Heart left ventricle (tissue), 13 donors: ENCODE results near the gene TGM1.

Experiments
- POLR2A ChIP-seq, 2 donors: fragments of 450-650 bp; IDR thresholded peaks; one replicate each; pipeline ENCODE4 v1.6.1; 2017; ENCODE audit warnings: antibody characterized with exemption in 2 of 2, mild to moderate bottlenecking in 2 of 2, moderate library complexity in 2 of 2
- TF ChIP-seq, protein P1 (sequence below), 12 donors: fragments of 200-600 bp; sonication (generic) in 4 of 12; IDR thresholded peaks; one replicate each; pipeline versions ENCODE4 v1.5.0 to v1.8.0; 2018 to 2022; ENCODE audit warnings: antibody characterized with exemption in 12 of 12, mild to moderate bottlenecking in 5 of 12
- donor health status: ischemic (EF 13 %, LVEDD 7.1; RV severe dilation, severe dysfunction).
- donor health status: DM: no; HTN: yes; CAD: no.
- donor health status: DM: no; HTN: no; CAD: no.
- donor health status: ischemic (EF 25% LVEDD 6.9; RV normal size, moderate dysfunction).
- donor health status: ischemic (EF 25% LVEDD 5.7; RV mildly dilated, moderate dysfunction).
- donor health status: ischemic (EF 35%, LVEDD 5.7; RV mildly dilated, moderate dysfunction).
- donor health status: nonischemic (EF 11% LVEDD 7.7; RV severe dilation, severe dysfunction).
- donor health status: DM: yes; HTN: yes; CAD: no.
- donor health status: PGD.
- donor health status: ischemic (EF 29% LVEDD 5.4; RV normal size, mild dysfunction).
- donor health status: nonischemic (EF 23%, LVEDD 6.1; RV moderate dilation, normal function).

DNA sequence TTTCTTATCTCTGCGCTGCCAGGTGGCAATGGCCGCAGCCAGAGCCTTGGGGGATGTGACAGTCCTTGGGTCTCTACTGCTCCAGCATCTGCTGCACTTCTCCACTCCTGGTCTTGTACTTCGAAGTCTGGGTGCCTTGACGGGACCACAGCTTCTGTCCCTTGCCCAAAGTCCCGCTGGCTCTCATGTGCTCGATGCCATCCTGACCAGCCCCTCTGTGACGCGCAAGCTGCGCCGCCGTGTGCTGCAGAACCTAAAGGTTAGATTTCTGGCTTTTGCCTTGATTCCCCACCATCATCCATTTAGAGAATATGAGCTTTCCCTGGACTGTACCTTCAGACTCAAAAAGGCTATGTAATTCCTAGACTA, 41.0 kb upstream of the TGM1 start:
- TF ChIP-seq, protein P1, sequence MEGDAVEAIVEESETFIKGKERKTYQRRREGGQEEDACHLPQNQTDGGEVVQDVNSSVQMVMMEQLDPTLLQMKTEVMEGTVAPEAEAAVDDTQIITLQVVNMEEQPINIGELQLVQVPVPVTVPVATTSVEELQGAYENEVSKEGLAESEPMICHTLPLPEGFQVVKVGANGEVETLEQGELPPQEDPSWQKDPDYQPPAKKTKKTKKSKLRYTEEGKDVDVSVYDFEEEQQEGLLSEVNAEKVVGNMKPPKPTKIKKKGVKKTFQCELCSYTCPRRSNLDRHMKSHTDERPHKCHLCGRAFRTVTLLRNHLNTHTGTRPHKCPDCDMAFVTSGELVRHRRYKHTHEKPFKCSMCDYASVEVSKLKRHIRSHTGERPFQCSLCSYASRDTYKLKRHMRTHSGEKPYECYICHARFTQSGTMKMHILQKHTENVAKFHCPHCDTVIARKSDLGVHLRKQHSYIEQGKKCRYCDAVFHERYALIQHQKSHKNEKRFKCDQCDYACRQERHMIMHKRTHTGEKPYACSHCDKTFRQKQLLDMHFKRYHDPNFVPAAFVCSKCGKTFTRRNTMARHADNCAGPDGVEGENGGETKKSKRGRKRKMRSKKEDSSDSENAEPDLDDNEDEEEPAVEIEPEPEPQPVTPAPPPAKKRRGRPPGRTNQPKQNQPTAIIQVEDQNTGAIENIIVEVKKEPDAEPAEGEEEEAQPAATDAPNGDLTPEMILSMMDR (IDR thresholded peaks at IDR 0.05): no peak
- no peak for TF ChIP-seq POLR2A (IDR thresholded peaks at IDR 0.05)
